ENCODE results near the gene MAML2. TPM values are rescaled to one million over a fixed set of nuclear protein-coding genes. Genes with fewer than 3 reads are reported as not detected.

Gene MAML2
- total RNA-seq, 4 donors from 2014 or later = 17.6 to 31.6 (median 25.8) TPM

DNA sequence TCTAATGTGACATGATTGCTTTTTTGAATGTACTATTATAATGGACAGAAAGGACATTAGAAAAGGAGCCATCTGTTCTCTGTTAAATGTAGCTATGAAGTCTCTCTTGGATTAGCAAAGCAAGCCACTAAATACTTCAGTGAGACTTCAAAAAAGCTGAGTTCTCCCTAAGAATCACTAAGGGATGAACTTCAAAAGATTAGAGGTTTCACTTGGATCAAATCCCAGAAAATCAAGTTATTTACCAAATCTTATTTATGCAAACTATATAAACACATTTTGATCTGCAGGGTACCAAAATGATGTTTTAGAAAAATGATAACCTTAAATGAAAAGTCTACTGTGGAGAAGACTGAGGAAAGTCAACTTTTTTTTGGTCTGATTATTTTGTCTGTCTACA is 337.0 kb downstream of the MAML2 start:
- DNase-seq (ENCODE audit: low spot score in 2 of 2) = no peak
- intact Hi-C loops (cut with DNase I; ENCODE audit: low total_unique reads) = no loop called here
- no peak overlapping the region for H3K4me3 ChIP-seq (ENCODE audit: low read depth, poor library complexity, severe bottlenecking)
- TF ChIP-seq, protein P1, sequence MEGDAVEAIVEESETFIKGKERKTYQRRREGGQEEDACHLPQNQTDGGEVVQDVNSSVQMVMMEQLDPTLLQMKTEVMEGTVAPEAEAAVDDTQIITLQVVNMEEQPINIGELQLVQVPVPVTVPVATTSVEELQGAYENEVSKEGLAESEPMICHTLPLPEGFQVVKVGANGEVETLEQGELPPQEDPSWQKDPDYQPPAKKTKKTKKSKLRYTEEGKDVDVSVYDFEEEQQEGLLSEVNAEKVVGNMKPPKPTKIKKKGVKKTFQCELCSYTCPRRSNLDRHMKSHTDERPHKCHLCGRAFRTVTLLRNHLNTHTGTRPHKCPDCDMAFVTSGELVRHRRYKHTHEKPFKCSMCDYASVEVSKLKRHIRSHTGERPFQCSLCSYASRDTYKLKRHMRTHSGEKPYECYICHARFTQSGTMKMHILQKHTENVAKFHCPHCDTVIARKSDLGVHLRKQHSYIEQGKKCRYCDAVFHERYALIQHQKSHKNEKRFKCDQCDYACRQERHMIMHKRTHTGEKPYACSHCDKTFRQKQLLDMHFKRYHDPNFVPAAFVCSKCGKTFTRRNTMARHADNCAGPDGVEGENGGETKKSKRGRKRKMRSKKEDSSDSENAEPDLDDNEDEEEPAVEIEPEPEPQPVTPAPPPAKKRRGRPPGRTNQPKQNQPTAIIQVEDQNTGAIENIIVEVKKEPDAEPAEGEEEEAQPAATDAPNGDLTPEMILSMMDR (IDR thresholded peaks at IDR 0.05) = no peak
- no peak for TF ChIP-seq POLR2A (IDR thresholded peaks at IDR 0.05)

DNA sequence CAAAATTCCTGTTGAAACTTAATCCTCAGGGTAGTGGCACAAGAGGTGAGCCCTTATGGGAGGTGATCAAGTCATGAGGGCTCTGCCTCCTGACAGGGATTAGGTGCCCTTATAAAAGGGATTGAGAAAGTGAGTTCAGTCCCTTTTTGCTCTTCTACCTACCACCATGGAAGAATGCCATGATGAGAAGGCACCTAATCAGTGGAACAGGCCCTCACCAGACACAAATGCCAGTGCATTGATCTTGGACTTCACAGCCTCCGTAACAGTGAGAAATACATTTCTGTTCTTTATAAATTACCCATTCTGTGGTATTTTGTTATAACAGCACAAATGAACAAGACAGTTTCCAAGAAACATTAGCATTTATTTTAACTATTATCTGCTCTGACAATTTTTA is 338.1 kb downstream of the MAML2 start:
- intact Hi-C loops (cut with DNase I; ENCODE audit: low total_unique reads) = no loop called here
- WGBS, 2 donors = 90 to 100% methylated on average over 1 of the region's 1 CpG
- no peak for TF ChIP-seq POLR2A (IDR thresholded peaks at IDR 0.05)
- TF ChIP-seq, protein P1 (IDR thresholded peaks at IDR 0.05) = no peak
- no peak overlapping the region for H3K4me3 ChIP-seq (ENCODE audit: low read depth, poor library complexity, severe bottlenecking)
- no peak for DNase-seq (ENCODE audit: low spot score in 2 of 2)

GRCh38 chr11:96002754-96003290 is 340.2 kb downstream of the MAML2 start:
- TF ChIP-seq POLR2A (IDR thresholded peaks at IDR 0.05) = no peak
- TF ChIP-seq, protein P1 (IDR thresholded peaks at IDR 0.05) = no peak
- H3K4me3 ChIP-seq (ENCODE audit: low read depth, poor library complexity, severe bottlenecking) = no peak overlapping the region
- intact Hi-C loops (cut with DNase I; ENCODE audit: low total_unique reads) = no loop called here
- 94 to 98% methylated on average over 1 of the region's 1 CpG for WGBS, 2 donors
- no peak for DNase-seq (ENCODE audit: low spot score in 2 of 2)

GRCh38 chr11:96002339-96002738 is 340.7 kb downstream of the MAML2 start:
- WGBS, 2 donors = 89 to 94% methylated on average over 2 of the region's 2 CpGs
- intact Hi-C loops (cut with DNase I; ENCODE audit: low total_unique reads) = no loop called here
- H3K4me3 ChIP-seq (ENCODE audit: low read depth, poor library complexity, severe bottlenecking) = no peak overlapping the region
- DNase-seq (ENCODE audit: low spot score in 2 of 2) = no peak
- no peak for TF ChIP-seq POLR2A (IDR thresholded peaks at IDR 0.05)
- TF ChIP-seq, protein P1 (IDR thresholded peaks at IDR 0.05) = no peak

DNA sequence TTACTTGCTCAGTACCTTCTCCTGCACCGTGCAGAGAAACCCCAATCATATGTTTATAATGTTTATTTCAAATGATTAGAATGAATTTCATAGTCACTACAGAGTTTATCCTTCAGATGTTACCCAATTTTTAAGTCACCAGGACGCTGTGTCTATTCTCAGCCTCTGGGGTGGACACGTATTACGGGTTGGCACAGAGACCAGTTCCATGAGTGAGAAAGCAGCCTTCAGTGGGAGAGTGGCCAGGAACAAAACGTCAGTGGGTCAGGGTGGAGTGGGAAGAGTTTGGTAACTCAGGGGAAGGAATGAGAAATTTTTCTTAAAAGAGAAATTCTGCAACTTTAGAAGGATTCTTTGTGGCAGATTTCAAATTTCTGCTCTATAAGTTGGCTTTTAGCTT is 342.0 kb downstream of the MAML2 start:
- DNase-seq (ENCODE audit: low spot score in 2 of 2) = peak; percentile 87 to 94
- intact Hi-C loops (cut with DNase I; ENCODE audit: low total_unique reads) = no loop called here
- 16 to 21% methylated on average over 5 of the region's 5 CpGs for WGBS, 2 donors
- H3K4me3 ChIP-seq (ENCODE audit: low read depth, poor library complexity, severe bottlenecking) = no peak overlapping the region
- TF ChIP-seq, protein P1 (IDR thresholded peaks at IDR 0.05) = no peak
- TF ChIP-seq POLR2A (IDR thresholded peaks at IDR 0.05) = no peak

DNA sequence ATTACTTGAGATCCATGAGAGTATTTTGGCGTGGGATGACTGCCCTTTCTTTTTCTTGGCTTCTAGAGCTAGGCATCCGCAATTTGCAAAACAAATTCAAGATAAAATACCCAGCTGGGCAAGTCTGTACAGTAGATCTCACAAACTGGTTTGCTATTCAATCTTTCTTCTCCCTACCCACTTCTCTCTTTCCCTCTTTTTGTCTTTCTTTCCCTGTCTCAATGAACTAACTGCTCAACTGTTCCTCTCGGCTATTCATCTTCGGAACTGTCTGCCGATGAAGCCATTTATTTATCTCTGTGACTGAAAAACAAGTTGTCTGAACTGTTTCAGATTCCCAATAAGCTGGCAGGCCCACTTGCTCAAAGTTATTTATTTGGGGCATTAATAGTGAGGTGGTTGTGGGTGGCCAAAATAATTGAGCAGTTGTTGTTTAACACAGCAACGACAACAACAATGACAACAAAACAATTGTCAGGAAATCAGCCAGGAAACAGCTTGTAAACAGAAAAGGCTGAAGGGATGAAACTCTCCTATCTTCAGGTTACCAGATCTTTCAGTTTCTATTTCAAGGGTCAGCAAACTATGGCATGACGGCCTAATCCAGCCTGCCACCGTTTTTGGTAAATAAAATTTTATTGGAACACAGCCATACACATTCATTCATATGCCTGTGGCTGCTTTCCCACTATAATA is 343.1 kb downstream of the MAML2 start:
- 19 to 25% methylated on average over 8 of the region's 8 CpGs for WGBS, 2 donors
- no peak for DNase-seq (ENCODE audit: low spot score in 2 of 2)
- TF ChIP-seq, protein P1 (IDR thresholded peaks at IDR 0.05) = no peak
- no peak for TF ChIP-seq POLR2A (IDR thresholded peaks at IDR 0.05)
- intact Hi-C loops (cut with DNase I; ENCODE audit: low total_unique reads) = no loop called here
- no peak overlapping the region for H3K4me3 ChIP-seq (ENCODE audit: low read depth, poor library complexity, severe bottlenecking)
